Mesenchymal stem cell (in vitro differentiated cells and primary cell): ENCODE measurements around the gene L2HGDH.
A peak's percentile ranks its signal among the peaks of the same experiment; 100 is the strongest.

Source experiments
- DNase-seq: peaks from one replicate; pipeline ENCODE4 v3.0.0-alpha.2; 2013
- H2AFZ ChIP-seq: one replicate; pipeline ENCODE4 v1.6.1; 2013; ENCODE audit warnings: low read depth, mild to moderate bottlenecking, control low read depth, inconsistent platforms, low read length, moderate library complexity
- H2AK5ac ChIP-seq: 2 replicates; pipeline ENCODE4 v1.6.1; 2013; ENCODE audit warnings: low read length, moderate library complexity, mild to moderate bottlenecking, inconsistent platforms; ENCODE audit not compliant: severe bottlenecking
- H2BK120ac ChIP-seq: one replicate; pipeline ENCODE4 v1.6.1; 2013; ENCODE audit warnings: low read depth, mild to moderate bottlenecking, inconsistent platforms, low read length, moderate library complexity
- H2BK12ac ChIP-seq, 2 experiments: one replicate each; pipeline ENCODE4 v1.6.1; 2013; ENCODE audit warnings: inconsistent platforms in 2 of 2, low read length in 2 of 2, mild to moderate bottlenecking in 2 of 2, moderate library complexity in 2 of 2, control low read depth in 1 of 2
- H2BK15ac ChIP-seq: one replicate; pipeline ENCODE4 v1.6.1; 2013; ENCODE audit warnings: mild to moderate bottlenecking, low read depth, inconsistent platforms; ENCODE audit not compliant: poor library complexity, severe bottlenecking
- H2BK5ac ChIP-seq: 2 replicates; pipeline ENCODE4 v1.6.1; 2013; ENCODE audit warnings: low read depth, mild to moderate bottlenecking, low read length, control low read depth, inconsistent platforms; ENCODE audit not compliant: poor library complexity, severe bottlenecking
- H3K14ac ChIP-seq, 2 experiments: one replicate each; pipeline ENCODE4 v1.6.1; 2013; ENCODE audit warnings: inconsistent platforms in 2 of 2, low read length in 2 of 2, control low read depth in 1 of 2, mild to moderate bottlenecking in 1 of 2, moderate library complexity in 1 of 2
- H3K18ac ChIP-seq, 2 experiments: one replicate each; pipeline ENCODE4 v1.6.1; 2013; ENCODE audit warnings: inconsistent platforms in 2 of 2, low read length in 2 of 2, control low read depth in 1 of 2, low read depth in 1 of 2, mild to moderate bottlenecking in 1 of 2
- H3K23ac ChIP-seq, 2 experiments: one replicate each; pipeline ENCODE4 v1.6.1; 2013; ENCODE audit warnings: inconsistent platforms in 2 of 2, low read length in 2 of 2, mild to moderate bottlenecking in 2 of 2, moderate library complexity in 2 of 2, control low read depth in 1 of 2
- H3K27ac ChIP-seq: 2 replicates; pipeline ENCODE4 v1.5.1; 2013; ENCODE audit warnings: mild to moderate bottlenecking, moderate library complexity, low read length, control low read depth, inconsistent platforms; ENCODE audit not compliant: poor library complexity, severe bottlenecking
- H3K27me3 ChIP-seq, 2 experiments: 2 replicates each; pipeline versions ENCODE4 v1.6.1 to v1.7.0; 2013; ENCODE audit warnings: low read length in 2 of 2, mild to moderate bottlenecking in 2 of 2, moderate library complexity in 2 of 2, control low read depth in 1 of 2, inconsistent platforms in 1 of 2; ENCODE audit not compliant: control insufficient read depth in 1 of 2, insufficient read depth in 1 of 2
- H3K36me3 ChIP-seq, 2 experiments: 2 replicates each; pipeline versions ENCODE4 v1.6.1 to v1.7.0; 2013; ENCODE audit warnings: low read length in 2 of 2, control low read depth in 1 of 2, inconsistent platforms in 1 of 2, low read depth in 1 of 2, mild to moderate bottlenecking in 1 of 2; ENCODE audit not compliant: insufficient read depth in 2 of 2, control insufficient read depth in 1 of 2
- H3K4ac ChIP-seq, 2 experiments: one replicate each; pipeline ENCODE4 v1.6.1; 2013; ENCODE audit warnings: inconsistent platforms in 2 of 2, low read length in 2 of 2, mild to moderate bottlenecking in 2 of 2, moderate library complexity in 2 of 2, control low read depth in 1 of 2, low read depth in 1 of 2
- H3K4me1 ChIP-seq: 2 replicates; pipeline ENCODE4 v1.6.1; 2013; ENCODE audit warnings: low read depth, low read length, control low read depth; ENCODE audit not compliant: control insufficient read depth, insufficient read depth
- H3K4me2 ChIP-seq: 2 replicates; pipeline ENCODE4 v1.6.1; 2013; ENCODE audit warnings: low read length, mild to moderate bottlenecking, inconsistent platforms; ENCODE audit not compliant: poor library complexity, severe bottlenecking
- H3K4me3 ChIP-seq, 2 experiments: 2 replicates each; pipeline versions ENCODE4 v1.5.1 to v1.7.0; 2013; ENCODE audit warnings: low read length in 2 of 2, mild to moderate bottlenecking in 2 of 2, control low read depth in 1 of 2, low read depth in 1 of 2; ENCODE audit not compliant: insufficient read depth in 1 of 2
- H3K79me1 ChIP-seq: replicated peaks from 2 replicates; pipeline ENCODE4 v1.6.1; 2013; ENCODE audit warnings: mild to moderate bottlenecking, control low read depth, low read length, inconsistent platforms; ENCODE audit not compliant: poor library complexity, severe bottlenecking
- H3K9ac ChIP-seq: 2 replicates; pipeline ENCODE4 v1.7.0; 2013; ENCODE audit warnings: mild to moderate bottlenecking, low read length, moderate library complexity
- H3K9me3 ChIP-seq: 2 replicates; pipeline ENCODE4 v1.7.0; 2013; ENCODE audit warnings: mild to moderate bottlenecking, low read length; ENCODE audit not compliant: control insufficient read depth
- H4K8ac ChIP-seq: one replicate; pipeline ENCODE4 v1.6.1; 2013; ENCODE audit warnings: inconsistent platforms, mild to moderate bottlenecking, low read length, moderate library complexity
- H4K91ac ChIP-seq: one replicate; pipeline ENCODE4 v1.6.1; 2013; ENCODE audit warnings: mild to moderate bottlenecking, low read length, inconsistent platforms
- WGBS: methylation state at CpG from one replicate; pipeline ENCODE4 v1.1.7; 2013; ENCODE audit warnings: mixed read lengths; 5-methylcytosine and 5-hydroxymethylcytosine counted together

L2HGDH gene

DNA sequence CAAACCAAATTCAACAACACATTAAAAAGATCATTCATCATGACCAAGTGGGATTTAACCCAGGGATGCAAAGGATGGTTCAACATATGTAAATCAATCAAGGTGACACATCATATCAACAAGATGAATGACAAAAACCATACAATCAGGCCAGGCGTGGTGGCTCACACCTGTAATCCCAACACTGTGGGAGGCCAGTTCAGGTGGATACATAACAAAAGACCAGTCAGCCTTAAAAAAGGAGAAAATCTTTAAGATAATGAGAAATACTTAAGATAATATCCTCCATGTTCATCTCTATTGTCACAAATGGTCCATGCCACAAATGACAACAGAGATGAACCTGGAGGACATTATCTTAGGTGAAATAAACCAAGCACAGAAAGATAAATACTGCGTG lies 12.4 kb downstream of the L2HGDH start:
- Histone ChIP-seq H2BK12ac (no peak overlapping the region), H3K79me1 (peaks cover 7% of the 10 kb centered on the region), H3K9ac (no peak overlapping the region), H3K23ac (no peak overlapping the region), H2AFZ (no peak overlapping the region), H3K4me1 (no peaks in the 10 kb centered on the region), H3K4me2 (no peak overlapping the region), H3K9me3 (no peaks in the 10 kb centered on the region), H3K4me3 (no peak overlapping the region), H3K27me3 (no peaks in the 10 kb centered on the region), H3K36me3 (peaks cover 0 to 3% of the 10 kb centered on the region in 2 experiments), H2AK5ac (no peak overlapping the region), H2BK120ac (no peak overlapping the region), H3K14ac (no peak overlapping the region), H4K91ac (no peak overlapping the region), H2BK15ac (no peak overlapping the region), H3K18ac (no peak overlapping the region), H3K4ac (no peak overlapping the region), H4K8ac (no peak overlapping the region), H2BK5ac (no peak overlapping the region), H3K27ac (no peak overlapping the region)
- 100% methylated on average over 2 of the region's 2 CpGs for WGBS
- DNase-seq = no peak

GRCh38 chr14:50290306-50290705 lies 21.7 kb downstream of the L2HGDH start:
- no peak overlapping the region for H4K8ac ChIP-seq
- no peak overlapping the region for H3K23ac ChIP-seq
- H3K14ac ChIP-seq = no peak overlapping the region
- H3K27ac ChIP-seq = no peak overlapping the region
- H2AFZ ChIP-seq = no peak overlapping the region
- H3K9ac ChIP-seq = no peak overlapping the region
- H4K91ac ChIP-seq = no peak overlapping the region
- H3K36me3 ChIP-seq = peaks cover 3 to 4% of the 10 kb centered on the region in 2 experiments
- H3K27me3 ChIP-seq = no peaks in the 10 kb centered on the region
- H2BK15ac ChIP-seq = no peak overlapping the region
- H3K4me3 ChIP-seq = no peak overlapping the region
- no peak overlapping the region for H2AK5ac ChIP-seq
- H3K4me2 ChIP-seq = no peak overlapping the region
- H2BK5ac ChIP-seq = no peak overlapping the region
- no peak overlapping the region for H3K18ac ChIP-seq
- H2BK120ac ChIP-seq = no peak overlapping the region
- H3K9me3 ChIP-seq = peaks cover 9% of the 10 kb centered on the region
- no peak overlapping the region for H3K4ac ChIP-seq
- 88% methylated on average over 2 of the region's 5 CpGs for WGBS
- DNase-seq = no peak
- no peaks in the 10 kb centered on the region for H3K4me1 ChIP-seq
- no peak overlapping the region for H2BK12ac ChIP-seq
- no peaks in the 10 kb centered on the region for H3K79me1 ChIP-seq

GRCh38 chr14:50288146-50288545 lies 23.9 kb downstream of the L2HGDH start:
- Histone ChIP-seq H3K9me3 (peaks cover 9% of the 10 kb centered on the region), H2AK5ac (no peak overlapping the region), H3K9ac (no peak overlapping the region), H3K4me1 (no peaks in the 10 kb centered on the region), H4K91ac (no peak overlapping the region), H2BK15ac (no peak overlapping the region), H2BK12ac (no peak overlapping the region), H2BK5ac (no peak overlapping the region), H2AFZ (no peak overlapping the region), H3K27ac (no peak overlapping the region), H4K8ac (no peak overlapping the region), H3K18ac (no peak overlapping the region), H3K4me2 (no peak overlapping the region), H3K4ac (no peak overlapping the region), H3K14ac (no peak overlapping the region), H3K23ac (no peak overlapping the region), H3K36me3 (peaks cover 0 to 3% of the 10 kb centered on the region in 2 experiments), H3K27me3 (no peaks in the 10 kb centered on the region), H3K4me3 (no peak overlapping the region), H3K79me1 (no peaks in the 10 kb centered on the region), H2BK120ac (no peak overlapping the region)
- DNase-seq = no peak
- 98% methylated on average over 3 of the region's 5 CpGs for WGBS

- Histone ChIP-seq H3K4me3 (no peak overlapping the region), H2AFZ (no peak overlapping the region), H4K91ac (peak overlapping the region; percentile 15), H3K79me1 (no peaks in the 10 kb centered on the region), H3K36me3 (no peaks in the 10 kb centered on the region), H2BK5ac (no peak overlapping the region), H2BK15ac (no peak overlapping the region), H3K4me2 (no peak overlapping the region), H3K9ac (no peak overlapping the region), H2BK120ac (no peak overlapping the region), H3K27ac (no peak overlapping the region), H3K14ac (no peak overlapping the region), H3K9me3 (no peaks in the 10 kb centered on the region), H3K18ac (no peak overlapping the region), H4K8ac (no peak overlapping the region), H3K4me1 (no peaks in the 10 kb centered on the region), H3K23ac (no peak overlapping the region), H2BK12ac (no peak overlapping the region), H3K4ac (no peak overlapping the region), H3K27me3 (no peaks in the 10 kb centered on the region), H2AK5ac (no peak overlapping the region)
- no peak for DNase-seq
Observed at GRCh38 chr14:50285861-50286260, 26.2 kb downstream of the L2HGDH start.
